Activated CD4-positive, CD25-positive, alpha-beta regulatory T cell treated with anti-CD3 and anti-CD28 coated beads, Interleukin-2, amount 50 U/mL, for 24 hours (primary cell): ENCODE data around the gene KLHL40.
A peak's percentile ranks its signal among the peaks of the same experiment; 100 is the strongest.

Experiments used
- ATAC-seq, 2 donors: fragments of 150-1000 bp; cut with Tn5 transposase; one replicate each; pipeline ENCODE4 v1.10.0; 2021; ENCODE audit warnings: mild to moderate bottlenecking in 1 of 2, moderate library complexity in 1 of 2

The KLHL40 gene

DNA sequence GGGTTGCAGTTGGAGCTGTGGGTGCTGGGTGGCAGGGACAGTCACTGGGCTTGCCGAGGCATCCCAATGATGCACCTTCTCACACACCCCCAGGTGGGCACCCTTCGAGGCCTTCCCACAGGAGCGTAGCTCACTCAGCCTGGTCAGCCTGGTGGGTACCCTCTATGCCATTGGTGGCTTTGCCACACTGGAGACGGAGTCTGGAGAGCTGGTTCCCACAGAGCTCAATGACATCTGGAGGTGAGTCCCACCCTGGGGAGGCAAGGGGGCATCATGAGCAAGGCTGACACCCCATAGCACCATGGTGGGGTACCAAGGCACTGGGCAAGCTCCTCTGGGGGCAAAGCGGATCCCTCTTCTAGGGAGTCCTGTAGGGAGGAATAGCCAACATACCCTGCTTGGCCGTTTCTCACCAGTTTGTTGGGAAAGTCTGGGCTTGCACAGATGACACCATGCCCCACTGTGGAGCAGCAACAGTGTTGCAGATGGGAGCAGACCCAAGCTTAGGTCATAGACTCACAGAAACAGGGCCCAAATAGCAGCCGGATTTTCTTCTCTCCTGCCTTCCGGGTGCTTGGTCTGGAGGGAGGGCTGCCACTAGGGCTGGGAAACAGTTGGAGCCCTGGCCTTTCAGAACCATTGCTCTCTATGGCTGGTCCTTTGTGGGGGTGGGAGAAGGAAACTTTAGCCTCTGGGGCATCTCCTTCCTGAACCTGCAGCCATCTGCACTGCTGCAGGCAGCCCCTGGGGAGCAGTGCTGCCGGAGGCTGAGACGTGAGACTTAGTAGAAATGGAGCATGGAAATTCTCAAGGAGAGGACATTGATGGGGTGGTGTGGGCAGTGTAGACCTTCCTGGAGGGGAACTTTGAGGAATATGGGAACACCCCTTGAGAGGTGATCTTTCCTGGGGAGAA is 5.7 kb downstream of the KLHL40 start:
- no peak for ATAC-seq

- no peak for ATAC-seq
Observed at GRCh38 chr3:42691816-42692666, 6.7 kb downstream of the KLHL40 start.

- no peak for ATAC-seq
Observed at GRCh38 chr3:42692667-42693529, 7.6 kb downstream of the KLHL40 start.

GRCh38 chr3:42693530-42693930 is 8.2 kb downstream of the KLHL40 start:
- ATAC-seq = no peak

DNA sequence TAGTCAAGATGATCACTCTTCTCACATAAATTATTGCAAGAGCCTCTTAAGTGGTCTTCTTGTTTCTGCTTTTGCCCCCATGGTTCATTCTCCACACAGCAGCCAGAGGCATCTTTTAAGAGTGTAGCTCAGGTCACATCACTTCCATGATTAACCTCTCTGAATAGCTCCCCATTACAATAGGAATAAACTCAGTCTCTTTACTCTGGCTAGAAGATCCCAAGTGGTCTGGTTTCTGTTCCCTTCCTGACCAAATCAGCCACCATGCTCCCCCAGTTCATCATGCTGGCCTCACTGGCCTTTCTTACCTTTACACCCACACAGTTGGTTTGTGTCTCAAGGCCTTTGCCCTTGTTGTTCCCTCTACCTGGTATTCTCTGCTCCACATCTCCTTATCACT is 9.0 kb downstream of the KLHL40 start:
- no peak for ATAC-seq

- ATAC-seq = no peak
Observed at GRCh38 chr3:42696356-42697288, 11.3 kb downstream of the KLHL40 start.

GRCh38 chr3:42697289-42698051 is 12.1 kb downstream of the KLHL40 start:
- no peak for ATAC-seq

DNA sequence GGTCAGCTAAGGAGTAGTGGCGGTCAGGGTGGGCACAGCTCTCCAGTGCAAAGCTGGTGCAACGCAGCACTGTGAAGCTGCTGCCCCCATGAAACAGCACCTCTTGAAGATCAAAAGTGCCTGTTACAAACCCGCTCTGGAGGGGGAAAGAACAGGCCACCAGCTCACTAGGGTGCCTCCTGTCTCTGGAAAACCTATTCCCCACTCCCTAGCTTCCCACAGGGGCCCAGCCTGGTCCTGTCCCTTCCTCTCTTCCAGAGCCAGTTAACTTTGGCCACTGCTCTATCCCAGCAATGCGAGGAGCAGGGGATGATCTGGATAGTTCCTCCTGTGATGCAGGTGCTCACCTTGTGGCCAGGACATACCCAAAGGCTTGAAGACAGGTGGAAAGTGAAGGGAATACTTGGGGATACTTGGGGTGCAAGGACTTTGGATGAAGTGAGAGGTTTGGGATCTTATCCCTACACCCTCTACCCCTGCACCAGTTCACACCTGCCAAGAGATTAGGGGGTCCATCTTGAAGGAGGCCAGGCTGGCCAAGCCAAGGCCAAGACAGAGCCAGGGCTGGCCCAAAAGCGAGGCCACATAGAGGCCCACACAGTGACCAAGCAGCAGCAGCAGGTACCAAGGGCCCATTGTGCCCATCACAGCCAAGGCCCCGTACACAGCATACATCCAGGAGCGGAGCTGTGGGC is 13.0 kb downstream of the KLHL40 start:
- no peak for ATAC-seq

GRCh38 chr3:42698911-42699230 is 13.5 kb downstream of the KLHL40 start:
- ATAC-seq = no peak

- ATAC-seq = no peak
Observed at GRCh38 chr3:42699511-42699971, 14.2 kb downstream of the KLHL40 start.

GRCh38 chr3:42700366-42701288 is 15.3 kb downstream of the KLHL40 start:
- no peak for ATAC-seq

DNA sequence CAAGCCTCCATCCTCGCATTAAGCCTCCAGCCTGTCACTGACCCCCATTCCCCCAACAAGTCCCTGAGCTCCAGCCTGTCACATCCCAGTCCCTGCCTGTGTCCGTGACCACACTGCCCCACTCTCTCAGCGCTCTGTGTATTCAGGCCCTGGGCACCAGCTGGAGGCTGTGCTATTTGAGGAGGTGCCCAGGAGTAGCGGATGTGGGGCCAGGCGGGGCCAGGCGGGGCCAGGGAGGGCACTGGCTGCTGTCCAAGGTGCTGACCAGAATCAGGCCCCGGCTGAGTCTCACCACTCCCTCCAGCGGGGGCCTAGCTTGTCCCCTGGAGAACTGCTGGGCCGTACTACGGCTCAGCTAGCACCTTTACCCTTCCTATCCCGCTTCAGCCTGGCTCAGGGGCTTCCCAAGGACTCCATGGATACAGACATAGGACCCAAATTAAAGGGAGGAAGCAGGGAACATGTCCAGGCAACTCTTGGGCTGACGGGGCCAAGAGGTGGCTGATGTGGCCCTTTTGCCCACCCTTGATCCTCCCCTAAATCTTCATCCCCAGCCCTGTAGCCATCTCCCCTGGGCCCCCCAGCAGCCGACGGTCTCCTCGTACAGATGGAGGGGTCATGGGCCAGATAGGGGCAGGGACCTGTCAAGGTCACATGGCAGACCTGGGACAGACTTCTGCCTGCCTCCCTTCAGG is 16.2 kb downstream of the KLHL40 start:
- peak; percentile 43 to 77 for ATAC-seq

GRCh38 chr3:42702066-42702951 is 17.0 kb downstream of the KLHL40 start, which contains the start of gene HHATL:
TSS of gene HHATL (minus strand) at chr3:42702798. CDS start at chr3:42700826, 1,972 bp downstream.
- no peak for ATAC-seq

GRCh38 chr3:42702982-42703694 is 17.8 kb downstream of the KLHL40 start:
- ATAC-seq = no peak

GRCh38 chr3:42703695-42704025 is 18.3 kb downstream of the KLHL40 start:
- ATAC-seq = no peak

DNA sequence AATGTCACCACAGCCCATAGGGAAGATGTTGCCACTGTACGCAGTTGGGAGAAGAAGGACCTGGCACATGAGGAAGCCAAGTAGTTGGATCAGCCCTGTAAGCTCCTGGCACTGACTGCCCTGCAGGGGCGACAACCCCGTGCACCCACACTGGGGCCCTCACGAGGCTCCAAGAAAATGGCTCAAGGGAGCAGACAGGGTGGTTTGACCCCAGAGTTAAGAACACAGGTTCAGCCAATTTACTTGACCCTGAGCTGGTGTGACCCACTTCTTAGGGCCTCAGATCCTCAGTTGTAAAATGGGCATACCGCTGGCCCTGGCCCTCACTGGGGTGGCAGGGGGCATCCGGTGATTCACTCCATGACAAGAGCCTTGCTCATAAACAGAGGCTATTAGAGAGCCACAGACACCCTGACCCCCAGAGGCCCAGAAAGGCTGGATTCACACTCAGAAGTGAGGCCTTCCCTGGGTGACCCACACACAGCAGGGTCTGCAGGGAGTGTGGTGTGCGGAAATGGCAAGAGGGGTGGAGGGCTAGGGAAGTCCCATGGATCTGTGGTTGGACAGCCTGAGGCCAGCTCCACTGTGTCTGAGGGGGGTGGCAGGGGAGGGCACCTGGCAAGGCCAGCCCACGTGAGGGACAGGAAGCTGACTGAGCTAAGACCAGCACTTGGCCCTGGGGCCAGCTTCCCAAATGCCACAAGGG is 19.0 kb downstream of the KLHL40 start:
- no peak for ATAC-seq
